DMS79 treated with DMSO at 0.1 percent for 48 hours (cell line): Measurements from ENCODE around the gene CCR1.

Experiments
- DNase-seq: peaks from one replicate; lab custom pipeline; 2025; lab: John Stamatoyannopoulos, UW

Gene CCR1

GRCh38 chr3:46208167-46208704, at the start of gene CCR1:
TSS of gene CCR1 (minus strand) at chr3:46208313. CDS start at chr3:46204313, 4,000 bp downstream.
- DNase-seq, result no peak

GRCh38 chr3:46252980-46253379, 44.9 kb upstream of the CCR1 start:
- DNase-seq, result no peak

GRCh38 chr3:46245146-46245545, 37.0 kb upstream of the CCR1 start:
- DNase-seq, result no peak

- DNase-seq, result no peak
Observed at GRCh38 chr3:46243560-46243959, 35.4 kb upstream of the CCR1 start.

- DNase-seq, result no peak
Observed at GRCh38 chr3:46242120-46242519, 34.0 kb upstream of the CCR1 start, which contains the start of gene CCR3. TSS of gene CCR3 (plus strand) at chr3:46242460. CDS start at chr3:46265159, 22,699 bp downstream.

- DNase-seq, result no peak
Observed at GRCh38 chr3:46239952-46240351, 31.8 kb upstream of the CCR1 start.

- no peak for DNase-seq
Observed at GRCh38 chr3:46239301-46239938, 31.3 kb upstream of the CCR1 start.

GRCh38 chr3:46238386-46238785, 30.3 kb upstream of the CCR1 start:
- no peak for DNase-seq

GRCh38 chr3:46236294-46237054, 28.4 kb upstream of the CCR1 start:
- DNase-seq, result no peak

GRCh38 chr3:46235425-46235824, 27.3 kb upstream of the CCR1 start:
- DNase-seq, result no peak

GRCh38 chr3:46233194-46233593, 25.1 kb upstream of the CCR1 start:
- DNase-seq, result no peak

- DNase-seq, result no peak
Observed at GRCh38 chr3:46231323-46231722, 23.2 kb upstream of the CCR1 start.

GRCh38 chr3:46228260-46229242, 20.4 kb upstream of the CCR1 start:
- DNase-seq, result no peak

GRCh38 chr3:46222435-46223161, 14.5 kb upstream of the CCR1 start:
- DNase-seq, result no peak

GRCh38 chr3:46221938-46222337, 13.8 kb upstream of the CCR1 start:
- no peak for DNase-seq

GRCh38 chr3:46221391-46221790, 13.3 kb upstream of the CCR1 start:
- no peak for DNase-seq

GRCh38 chr3:46218196-46218709, 10.1 kb upstream of the CCR1 start:
- DNase-seq, result no peak

GRCh38 chr3:46215810-46216414, 7.8 kb upstream of the CCR1 start:
- no peak for DNase-seq

- peak; percentile 40 for DNase-seq
Observed at GRCh38 chr3:46214751-46215352, 6.7 kb upstream of the CCR1 start.

GRCh38 chr3:46213201-46213600, 5.1 kb upstream of the CCR1 start:
- DNase-seq, result no peak
